HL-60 (cell line): ENCODE results near the gene SMIM38.

Source experiments
- CTCF ChIP-seq: IDR thresholded peaks from one replicate; pipeline ENCODE4 v1.5.1; 2011; ENCODE audit warnings: low read length, control low read depth, inconsistent platforms; ENCODE audit not compliant: insufficient read depth
- POLR2AphosphoS5 ChIP-seq: IDR thresholded peaks from 2 replicates; pipeline ENCODE4 v1.6.1; 2012; ENCODE audit warnings: low read depth

GRCh38 chr11:69193629-69194028 is 37.9 kb downstream of the SMIM38 start:
- TF ChIP-seq CTCF (no peak), POLR2AphosphoS5 (no peak)
